Kidney (tissue), 14 donors: ENCODE results near the gene TBC1D17. TPM values are rescaled to one million over a fixed set of nuclear protein-coding genes. Genes with fewer than 3 reads are reported as not detected.

Experiments
- DNase-seq, 5 donors: peaks; one replicate each; pipeline ENCODE4 v3.0.0-alpha.2; 2013 to 2020
- FAIRE-seq: peaks from 2 replicates; lab custom pipeline; 2012; peaks lifted over from hg19 to GRCh38; lab: Jason Lieb, UNC
- H3K27ac ChIP-seq, 2 donors: one replicate each; pipeline ENCODE4 v1.7.0; 2013; ENCODE audit warnings: low read depth in 2 of 2, low read length in 2 of 2, inconsistent platforms in 1 of 2
- H3K27me3 ChIP-seq: one replicate; pipeline ENCODE4 v1.7.1; 2013; ENCODE audit warnings: low read length, inconsistent platforms; ENCODE audit not compliant: control insufficient read depth, insufficient read depth
- H3K36me3 ChIP-seq, 3 donors: one replicate each; pipeline versions ENCODE4 v1.7.0 to v1.7.1; 2013; ENCODE audit warnings: low read length in 3 of 3, control low read depth in 1 of 3, inconsistent platforms in 1 of 3; ENCODE audit not compliant: insufficient read depth in 3 of 3, control insufficient read depth in 2 of 3
- H3K4me1 ChIP-seq, 3 donors: one replicate each; pipeline versions ENCODE4 v1.7.0 to v1.7.1; 2013; ENCODE audit warnings: low read length in 3 of 3, inconsistent platforms in 1 of 3, low read depth in 1 of 3; ENCODE audit not compliant: control insufficient read depth in 2 of 3, insufficient read depth in 2 of 3
- H3K4me3 ChIP-seq, 3 donors: one replicate each; pipeline versions ENCODE4 v1.7.0 to v1.8.1; 2013; ENCODE audit warnings: low read length in 3 of 3, control low read depth in 1 of 3, inconsistent platforms in 1 of 3
- H3K9ac ChIP-seq, 3 donors: one replicate each; pipeline versions ENCODE4 v1.7.0 to v1.7.1; 2013; ENCODE audit warnings: low read length in 3 of 3, control low read depth in 1 of 3, inconsistent platforms in 1 of 3
- H3K9me3 ChIP-seq, 3 donors: one replicate each; pipeline versions ENCODE4 v1.7.0 to v1.7.1; 2013; ENCODE audit warnings: low read length in 3 of 3, control low read depth in 1 of 3, inconsistent platforms in 1 of 3; ENCODE audit not compliant: control insufficient read depth in 2 of 3, insufficient read depth in 1 of 3
- intact Hi-C: fragments of 100-400 bp; cut with DNase I; formaldehyde crosslinking; loops from one replicate; pipeline ENCODE4 v1.11.1; 2022
- microRNA-seq: library from miRNA; unstranded; fragments of <30 nt; microRNA quantifications from one replicate; pipeline ENCODE4 v1.2.0, GENCODE V29; 2020
- polyA plus RNA-seq: library from polyadenylated mRNA; stranded (reverse); fragments of 350-450 nt; fragmentation: Illumina TruSeq; extraction: RNeasy Lipid Tissue Mini Kit (QIAGEN cat#74804); gene quantifications from one replicate; pipeline ENCODE4 v1.2.3, GENCODE V29; 2014; ENCODE audit warnings: low read depth, low replicate concordance; ENCODE audit not compliant: insufficient read depth
- total RNA-seq: library from RNA; stranded (reverse); fragmentation: NEBNext Ultra II Directional; extraction: Animal tissue kit (Norgen Biotek cat#: 25700); gene quantifications from one replicate; pipeline ENCODE4 v1.2.1, GENCODE V29; 2021
- TF ChIP-seq, protein P1 (sequence below): IDR thresholded peaks from 3 replicates; pipeline ENCODE4 v1.5.1; 2012; ENCODE audit warnings: mild to moderate bottlenecking, moderate library complexity, borderline replicate concordance; ENCODE audit not compliant: insufficient read depth; ENCODE audit errors: extremely low read depth
- donor health status: control.
- donor health status: control.
- donor health status: control.
- donor health status: control.
- donor health status: control.
- donor health status: DM: yes; HTN: yes; CAD: no.
- donor health status: Normal renal cell carcinoma (clear cell type).

TBC1D17 gene
- total and polyA plus RNA-seq, 2 donors from 2014 or later: 34.8 to 43.6 TPM

DNA sequence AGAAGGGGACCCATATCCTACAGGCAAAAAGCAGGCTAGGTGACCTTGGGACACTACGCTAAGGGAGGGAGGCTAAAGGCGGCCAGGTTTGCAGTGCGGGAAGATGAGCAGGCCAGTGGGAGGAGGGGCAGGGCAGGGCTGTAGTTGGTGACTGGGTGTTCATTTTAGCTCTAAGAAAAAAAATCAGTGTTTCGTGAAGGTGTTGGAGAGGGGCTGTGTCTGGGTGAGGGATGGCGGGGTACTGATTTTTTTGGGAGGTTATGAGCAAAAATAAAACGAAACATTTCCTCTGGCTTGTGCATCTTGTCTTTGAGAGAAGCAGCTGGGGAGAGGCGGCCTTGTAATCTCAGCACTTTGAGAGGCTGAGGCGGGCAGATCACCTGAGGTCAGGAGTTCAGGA is 56.1 kb downstream of the TBC1D17 start:
- intact Hi-C loops: no loop called here
- FAIRE-seq (no peak), DNase-seq (no peak)
- TF ChIP-seq, protein P1, sequence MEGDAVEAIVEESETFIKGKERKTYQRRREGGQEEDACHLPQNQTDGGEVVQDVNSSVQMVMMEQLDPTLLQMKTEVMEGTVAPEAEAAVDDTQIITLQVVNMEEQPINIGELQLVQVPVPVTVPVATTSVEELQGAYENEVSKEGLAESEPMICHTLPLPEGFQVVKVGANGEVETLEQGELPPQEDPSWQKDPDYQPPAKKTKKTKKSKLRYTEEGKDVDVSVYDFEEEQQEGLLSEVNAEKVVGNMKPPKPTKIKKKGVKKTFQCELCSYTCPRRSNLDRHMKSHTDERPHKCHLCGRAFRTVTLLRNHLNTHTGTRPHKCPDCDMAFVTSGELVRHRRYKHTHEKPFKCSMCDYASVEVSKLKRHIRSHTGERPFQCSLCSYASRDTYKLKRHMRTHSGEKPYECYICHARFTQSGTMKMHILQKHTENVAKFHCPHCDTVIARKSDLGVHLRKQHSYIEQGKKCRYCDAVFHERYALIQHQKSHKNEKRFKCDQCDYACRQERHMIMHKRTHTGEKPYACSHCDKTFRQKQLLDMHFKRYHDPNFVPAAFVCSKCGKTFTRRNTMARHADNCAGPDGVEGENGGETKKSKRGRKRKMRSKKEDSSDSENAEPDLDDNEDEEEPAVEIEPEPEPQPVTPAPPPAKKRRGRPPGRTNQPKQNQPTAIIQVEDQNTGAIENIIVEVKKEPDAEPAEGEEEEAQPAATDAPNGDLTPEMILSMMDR: no peak
- no peak overlapping the region for H3K4me3 ChIP-seq
- no peaks in the 10 kb centered on the region for H3K9me3 ChIP-seq
- no peak overlapping the region for H3K27ac ChIP-seq
- no peaks in the 10 kb centered on the region for H3K27me3 ChIP-seq
- H3K4me1 ChIP-seq: peaks cover 0 to 3% (median 0%) of the 10 kb centered on the region in 3 donors
- no peaks in the 10 kb centered on the region for H3K36me3 ChIP-seq
- no peak overlapping the region for H3K9ac ChIP-seq

DNA sequence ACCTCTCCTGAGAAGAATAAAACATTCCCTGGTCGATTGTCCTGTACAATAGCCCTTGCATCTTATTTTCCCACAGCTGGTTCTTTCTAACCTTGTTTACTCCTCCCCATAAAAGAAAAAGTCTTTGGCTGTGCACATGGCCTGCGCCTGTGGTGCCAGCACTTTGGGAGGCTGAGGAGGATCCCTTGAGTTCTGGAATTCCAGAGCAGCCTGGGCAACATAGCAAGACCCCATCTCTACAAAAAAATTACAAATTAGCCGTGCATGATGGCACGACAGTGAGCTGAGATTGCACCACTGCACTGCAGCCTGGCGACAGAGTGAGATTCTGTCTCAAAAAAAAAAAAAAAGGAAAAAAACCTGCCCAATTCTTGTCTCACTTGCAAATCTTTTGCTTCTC is 59.0 kb downstream of the TBC1D17 start:
- H3K4me3 ChIP-seq: no peak overlapping the region
- intact Hi-C loops: loop anchor here (5.0 kb wide), 1 partner anchor 51 kb away; no protein-coding TSS in a partner anchor
- no peak overlapping the region for H3K27ac ChIP-seq
- TF ChIP-seq, protein P1: no peak
- DNase-seq (no peak), FAIRE-seq (no peak)
- no peaks in the 10 kb centered on the region for H3K9me3 ChIP-seq
- no peaks in the 10 kb centered on the region for H3K27me3 ChIP-seq
- no peak overlapping the region for H3K9ac ChIP-seq
- H3K36me3 ChIP-seq: no peaks in the 10 kb centered on the region
- peaks cover 0 to 3% (median 0%) of the 10 kb centered on the region in 3 donors for H3K4me1 ChIP-seq

DNA sequence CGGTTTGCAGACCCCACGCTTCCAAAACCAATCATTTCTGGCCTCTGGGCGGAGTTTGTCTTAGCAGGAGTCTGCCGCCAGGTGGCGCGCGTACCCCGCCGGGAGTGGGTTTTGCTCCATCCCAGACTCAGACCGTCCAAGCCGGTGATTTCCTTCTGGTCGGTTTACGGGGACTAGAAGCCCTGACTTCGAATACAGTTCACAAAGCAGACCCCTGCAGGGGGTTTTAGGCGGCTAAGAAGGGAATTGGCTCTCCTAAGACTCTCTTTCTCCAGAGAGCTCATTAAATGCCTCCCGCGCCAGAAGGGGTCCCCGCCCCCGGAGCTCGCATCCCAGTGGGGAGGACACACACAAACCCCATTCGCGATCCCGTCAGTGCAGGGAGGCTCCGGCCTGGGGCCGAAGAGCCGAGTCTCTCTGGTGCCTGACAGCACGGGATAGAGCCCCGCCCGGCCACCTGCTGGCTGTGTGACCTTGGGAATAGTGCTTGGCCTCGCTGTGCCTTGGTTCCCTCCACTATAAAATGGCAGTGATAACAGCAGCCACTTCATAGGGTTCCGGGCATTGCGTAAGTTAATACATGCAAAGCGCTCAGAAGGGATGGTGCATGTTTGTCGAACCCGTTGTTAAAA is 60.4 kb downstream of the TBC1D17 start:
- Histone ChIP-seq H3K9ac (no peak overlapping the region), H3K27ac (no peak overlapping the region), H3K9me3 (no peaks in the 10 kb centered on the region), H3K4me3 (no peak overlapping the region), H3K36me3 (no peaks in the 10 kb centered on the region), H3K27me3 (no peaks in the 10 kb centered on the region), H3K4me1 (peaks cover 0 to 3% (median 0%) of the 10 kb centered on the region in 3 donors)
- no peak for FAIRE-seq
- DNase-seq: peak; percentile 82 to 92 (median 86)
- intact Hi-C loops: loop anchor here (5.0 kb wide), 1 partner anchor 49 kb away; no protein-coding TSS in a partner anchor
- TF ChIP-seq, protein P1: peak; percentile 95

Small RNA genes within 50 kb of the gene (microRNA-seq; reads per million reads assigned to microRNA genes)
- gene MIR4749 (not detected), gene MIR4750 (not detected), gene MIR6800 (not detected)

Other genes with a start within 250 kb of the TBC1D17 start
- gene RRAS, start 237.6 kb upstream of the TBC1D17 start, total RNA-seq: 92.3 TPM
- 140 TPM for gene RRAS, start 237.6 kb upstream of the TBC1D17 start, polyA plus RNA-seq
- gene SCAF1, start 235.5 kb upstream of the TBC1D17 start, total RNA-seq: 69.0 TPM
- gene SCAF1, start 235.5 kb upstream of the TBC1D17 start, polyA plus RNA-seq: 18.1 TPM
- gene IRF3, start 211.8 kb upstream of the TBC1D17 start, total RNA-seq: 84.9 TPM
- 64.5 TPM for gene IRF3, start 211.8 kb upstream of the TBC1D17 start, polyA plus RNA-seq
- gene BCL2L12, start 211.8 kb upstream of the TBC1D17 start, total RNA-seq: 14.4 TPM
- 13.5 TPM for gene BCL2L12, start 211.8 kb upstream of the TBC1D17 start, polyA plus RNA-seq
- 119 TPM for gene PRMT1, start 200.4 kb upstream of the TBC1D17 start, total RNA-seq
- gene PRMT1, start 200.4 kb upstream of the TBC1D17 start, polyA plus RNA-seq: 131 TPM
- 2.1 TPM for gene ADM5, start 188.1 kb upstream of the TBC1D17 start, total RNA-seq
- 0.60 TPM for gene ADM5, start 188.1 kb upstream of the TBC1D17 start, polyA plus RNA-seq
- gene CPT1C, start 186.6 kb upstream of the TBC1D17 start, total RNA-seq: 6.0 TPM
- gene CPT1C, start 186.6 kb upstream of the TBC1D17 start, polyA plus RNA-seq: 2.6 TPM
- gene TSKS, start 114.4 kb upstream of the TBC1D17 start, total RNA-seq: 0.50 TPM
- 0.47 TPM for gene TSKS, start 114.4 kb upstream of the TBC1D17 start, polyA plus RNA-seq
- 70.0 TPM for gene AP2A1, start 110.7 kb upstream of the TBC1D17 start, total RNA-seq
- gene AP2A1, start 110.7 kb upstream of the TBC1D17 start, polyA plus RNA-seq: 32.0 TPM
- 26.9 TPM for gene FUZ, start 64.4 kb upstream of the TBC1D17 start, total RNA-seq
- gene FUZ, start 64.4 kb upstream of the TBC1D17 start, polyA plus RNA-seq: 51.2 TPM
- gene MED25, start 59.4 kb upstream of the TBC1D17 start, total RNA-seq: 53.2 TPM
- gene MED25, start 59.4 kb upstream of the TBC1D17 start, polyA plus RNA-seq: 37.3 TPM
- gene PTOV1, start 26.5 kb upstream of the TBC1D17 start, total RNA-seq: 118 TPM
- 235 TPM for gene PTOV1, start 26.5 kb upstream of the TBC1D17 start, polyA plus RNA-seq
- gene PNKP, start 10.1 kb upstream of the TBC1D17 start, total RNA-seq: 101 TPM
- 45.5 TPM for gene PNKP, start 10.1 kb upstream of the TBC1D17 start, polyA plus RNA-seq
- 33.7 TPM for gene AKT1S1, start 347 bp upstream of the TBC1D17 start, total RNA-seq
- 47.2 TPM for gene AKT1S1, start 347 bp upstream of the TBC1D17 start, polyA plus RNA-seq
- 12.8 TPM for gene IL4I1, start 19.2 kb downstream of the TBC1D17 start, total RNA-seq
- 0.82 TPM for gene IL4I1, start 19.2 kb downstream of the TBC1D17 start, polyA plus RNA-seq
- 36.4 TPM for gene ATF5, start 51.5 kb downstream of the TBC1D17 start, total RNA-seq
- gene ATF5, start 51.5 kb downstream of the TBC1D17 start, polyA plus RNA-seq: 22.7 TPM
- 39.0 TPM for gene NUP62, start 51.8 kb downstream of the TBC1D17 start, total RNA-seq
- gene NUP62, start 51.8 kb downstream of the TBC1D17 start, polyA plus RNA-seq: 17.1 TPM
- 1.2 TPM for gene SIGLEC11, start 83.5 kb downstream of the TBC1D17 start, total RNA-seq
- 1.5 TPM for gene SIGLEC11, start 83.5 kb downstream of the TBC1D17 start, polyA plus RNA-seq
- 53.2 TPM for gene VRK3, start 147.7 kb downstream of the TBC1D17 start, total RNA-seq
- gene VRK3, start 147.7 kb downstream of the TBC1D17 start, polyA plus RNA-seq: 69.0 TPM
- 10.7 TPM for gene ZNF473, start 148.3 kb downstream of the TBC1D17 start, total RNA-seq
- 2.6 TPM for gene ZNF473, start 148.3 kb downstream of the TBC1D17 start, polyA plus RNA-seq